ENCODE measurements around the gene DYNC1H1. TPM values are rescaled to one million over a fixed set of nuclear protein-coding genes. Genes with fewer than 3 reads are reported as not detected.

Gene DYNC1H1
- total RNA-seq, 6 experiments from 2014 or later = 116 to 261 (median 161) TPM

- intact Hi-C loops (cut with DNase I) = no loop called here
- Histone ChIP-seq H3K36me3 (peaks cover 0 to 3% (median 0%) of the 10 kb centered on the region in 4 donors), H3K4me3 (no peak overlapping the region), H3K9me3 (no peaks in the 10 kb centered on the region), H3K27me3 (no peaks in the 10 kb centered on the region), H3K27ac (no peak overlapping the region), H3K4me1 (no peaks in the 10 kb centered on the region)
- no CpG with 5 or more reads among the region's 9 CpGs for WGBS (ENCODE audit: insufficient coverage, low coverage, low lambda C conversion rate, missing lambda C conversion rate)
- TF ChIP-seq, protein P1, sequence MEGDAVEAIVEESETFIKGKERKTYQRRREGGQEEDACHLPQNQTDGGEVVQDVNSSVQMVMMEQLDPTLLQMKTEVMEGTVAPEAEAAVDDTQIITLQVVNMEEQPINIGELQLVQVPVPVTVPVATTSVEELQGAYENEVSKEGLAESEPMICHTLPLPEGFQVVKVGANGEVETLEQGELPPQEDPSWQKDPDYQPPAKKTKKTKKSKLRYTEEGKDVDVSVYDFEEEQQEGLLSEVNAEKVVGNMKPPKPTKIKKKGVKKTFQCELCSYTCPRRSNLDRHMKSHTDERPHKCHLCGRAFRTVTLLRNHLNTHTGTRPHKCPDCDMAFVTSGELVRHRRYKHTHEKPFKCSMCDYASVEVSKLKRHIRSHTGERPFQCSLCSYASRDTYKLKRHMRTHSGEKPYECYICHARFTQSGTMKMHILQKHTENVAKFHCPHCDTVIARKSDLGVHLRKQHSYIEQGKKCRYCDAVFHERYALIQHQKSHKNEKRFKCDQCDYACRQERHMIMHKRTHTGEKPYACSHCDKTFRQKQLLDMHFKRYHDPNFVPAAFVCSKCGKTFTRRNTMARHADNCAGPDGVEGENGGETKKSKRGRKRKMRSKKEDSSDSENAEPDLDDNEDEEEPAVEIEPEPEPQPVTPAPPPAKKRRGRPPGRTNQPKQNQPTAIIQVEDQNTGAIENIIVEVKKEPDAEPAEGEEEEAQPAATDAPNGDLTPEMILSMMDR (IDR thresholded peaks at IDR 0.05) = no peak
- TF ChIP-seq POLR2A (IDR thresholded peaks at IDR 0.05) = no peak
- no peak for ATAC-seq
- DNase-seq = no peak
Measured at GRCh38 chr14:101929946-101930345, 34.4 kb upstream of the DYNC1H1 start.

GRCh38 chr14:101932673-101933072 is 31.7 kb upstream of the DYNC1H1 start:
- H3K36me3 ChIP-seq = no peaks in the 10 kb centered on the region

DNA sequence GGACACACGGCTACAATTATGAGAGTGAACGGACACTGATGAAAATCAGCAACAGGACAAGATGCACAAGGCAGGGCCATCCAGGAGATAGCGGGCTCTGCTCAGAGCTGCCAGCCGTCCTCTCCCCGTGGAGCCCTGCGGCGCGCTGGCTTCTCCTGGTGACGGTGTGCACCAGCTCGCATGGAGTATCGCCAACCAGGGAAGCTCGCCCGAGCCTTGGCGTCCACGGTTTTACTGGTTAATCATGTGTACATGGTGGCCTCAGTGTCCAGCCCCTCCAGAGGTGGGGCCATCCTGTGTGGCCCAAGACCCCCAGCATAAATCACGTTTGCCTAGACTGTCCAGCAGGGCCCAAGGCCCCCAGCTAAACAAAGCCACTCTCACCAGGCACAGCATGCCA is 31.2 kb upstream of the DYNC1H1 start:
- ATAC-seq (peak in 1 of 4 donors; percentile 16), DNase-seq (peak in 1 of 3 donors; percentile 55)
- 54% methylated on average over 4 of the region's 16 CpGs for WGBS (ENCODE audit: insufficient coverage, low coverage, low lambda C conversion rate, missing lambda C conversion rate)
- Histone ChIP-seq H3K27ac (no peak overlapping the region), H3K4me1 (no peaks in the 10 kb centered on the region), H3K4me3 (no peak overlapping the region), H3K36me3 (no peaks in the 10 kb centered on the region), H3K27me3 (no peaks in the 10 kb centered on the region), H3K9me3 (no peaks in the 10 kb centered on the region)
- intact Hi-C loops (cut with DNase I) = no loop called here
- no peak for TF ChIP-seq POLR2A (IDR thresholded peaks at IDR 0.05)
- TF ChIP-seq, protein P1 (IDR thresholded peaks at IDR 0.05) = no peak

More at GRCh38 chr14:101932673-101933072, 31.7 kb upstream of the DYNC1H1 start:
- Histone ChIP-seq H3K4me3 (no peak overlapping the region), H3K27ac (no peak overlapping the region), H3K27me3 (no peaks in the 10 kb centered on the region), H3K4me1 (no peaks in the 10 kb centered on the region), H3K9me3 (no peaks in the 10 kb centered on the region)
- DNase-seq (no peak), ATAC-seq (no peak)
- intact Hi-C loops (cut with DNase I) = no loop called here
- TF ChIP-seq, protein P1 (IDR thresholded peaks at IDR 0.05) = no peak
- no peak for TF ChIP-seq POLR2A (IDR thresholded peaks at IDR 0.05)
- 44% methylated on average over 6 of the region's 7 CpGs for WGBS (ENCODE audit: insufficient coverage, low coverage, low lambda C conversion rate, missing lambda C conversion rate)

DNA sequence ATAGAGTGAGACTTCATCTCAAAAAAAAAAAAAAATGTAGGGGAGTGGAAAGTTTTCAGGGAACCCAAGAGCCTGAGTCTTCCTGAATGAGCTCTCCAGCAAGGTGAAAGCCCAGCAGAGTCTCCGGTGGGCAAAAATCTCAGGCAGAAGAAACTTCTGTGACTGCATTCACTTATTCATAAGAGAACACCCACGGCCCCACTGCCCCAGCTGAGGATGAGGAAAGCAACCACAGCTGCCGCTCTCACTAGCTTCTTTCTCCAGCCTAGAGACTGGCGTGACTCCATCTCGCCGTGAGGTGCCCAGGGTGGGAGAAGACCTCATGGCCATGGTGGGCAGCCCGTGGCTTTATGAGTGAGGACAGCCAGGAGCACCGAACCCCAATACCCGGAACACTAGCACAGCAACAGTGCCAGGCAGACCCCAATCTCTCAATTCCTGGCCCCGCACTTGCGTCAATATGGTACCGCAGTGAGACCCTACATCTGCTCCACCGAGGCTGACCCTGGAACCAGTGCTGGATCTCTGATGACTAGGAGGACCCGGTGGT is 29.7 kb upstream of the DYNC1H1 start:
- Histone ChIP-seq H3K36me3 (no peaks in the 10 kb centered on the region), H3K4me1 (no peaks in the 10 kb centered on the region), H3K4me3 (no peak overlapping the region), H3K9me3 (no peaks in the 10 kb centered on the region), H3K27me3 (no peaks in the 10 kb centered on the region), H3K27ac (no peak overlapping the region)
- TF ChIP-seq POLR2A (IDR thresholded peaks at IDR 0.05) = no peak
- TF ChIP-seq, protein P1 (IDR thresholded peaks at IDR 0.05) = no peak
- WGBS (ENCODE audit: insufficient coverage, low coverage, low lambda C conversion rate, missing lambda C conversion rate) = 90% methylated on average over 4 of the region's 14 CpGs
- ATAC-seq (no peak), DNase-seq (no peak)
- intact Hi-C loops (cut with DNase I) = no loop called here
